OCI-LY3 (cell line): ENCODE results near the gene AHRR.
"Not testable (repeated sequence)": the region's sequence is repeated elsewhere in the genome, so short reads cannot be mapped to it uniquely, and the experiment has no call there.

Source experiments
- H2AFZ ChIP-seq: fragments of 200-600, 300-600 bp; shearing (Covaris generic); 2 replicates; pipeline ENCODE4 v1.6.0; 2014; ENCODE audit warnings: antibody characterized with exemption, low read depth, low read length
- H3K27ac ChIP-seq: fragments of 200-600, 300-600 bp; sonication (generic); 2 replicates; pipeline ENCODE4 v1.5.1; 2014; ENCODE audit warnings: mild to moderate bottlenecking, low read length, moderate library complexity, mixed read lengths
- H3K27me3 ChIP-seq: fragments of 200-600, 300-600 bp; sonication (generic); 2 replicates; pipeline ENCODE4 v1.6.1; 2014; ENCODE audit warnings: low read depth, low read length, mixed read lengths
- H3K36me3 ChIP-seq: fragments of 200-600, 300-600 bp; sonication (generic); replicated peaks from 2 replicates; pipeline ENCODE3; 2014; ENCODE audit warnings: low read depth, low read length, mixed read lengths
- H3K4me1 ChIP-seq: fragments of 300-600, 200-600 bp; sonication (generic); 2 replicates; pipeline ENCODE4 v1.6.1; 2014; ENCODE audit warnings: low read length, mixed read lengths
- H3K4me2 ChIP-seq: fragments of 200-600, 300-600 bp; sonication (generic); 2 replicates; pipeline ENCODE4 v1.6.1; 2014; ENCODE audit warnings: low read length, mixed read lengths
- H3K4me3 ChIP-seq: fragments of 300-600, 200-600 bp; sonication (generic); 2 replicates; pipeline ENCODE4 v1.5.1; 2014; ENCODE audit warnings: antibody characterized with exemption, mild to moderate bottlenecking, low read length, moderate library complexity
- H3K79me2 ChIP-seq: fragments of 300-600, 200-600 bp; shearing (Covaris generic); 2 replicates; pipeline ENCODE4 v1.6.1; 2014; ENCODE audit warnings: mild to moderate bottlenecking, low read length, mixed read lengths
- H3K9ac ChIP-seq: fragments of 300-600, 200-600 bp; shearing (Covaris generic); 2 replicates; pipeline ENCODE4 v1.6.0; 2014; ENCODE audit warnings: mild to moderate bottlenecking, low read length, moderate library complexity
- H3K9me3 ChIP-seq: fragments of 200-600, 300-600 bp; shearing (Covaris generic); 2 replicates; pipeline ENCODE4 v1.6.1; 2014; ENCODE audit warnings: low read length, mixed read lengths; ENCODE audit not compliant: insufficient read depth
- H4K20me1 ChIP-seq: fragments of 200-600, 300-600 bp; sonication (generic); 2 replicates; pipeline ENCODE4 v1.6.1; 2016; ENCODE audit warnings: low read length, mixed read lengths; ENCODE audit not compliant: insufficient read depth
- CTCF ChIP-seq: fragments of 200-600, 300-600 bp; sonication (generic); IDR thresholded peaks from 2 replicates; pipeline ENCODE4 v1.5.1; 2014; ENCODE audit warnings: antibody characterized with exemption, low read length, low read depth
- EZH2phosphoT487 ChIP-seq: fragments of 200-600 bp; shearing (Covaris generic); IDR thresholded peaks from 2 replicates; pipeline ENCODE4 v1.6.1; 2018; ENCODE audit warnings: antibody characterized with exemption, mixed run types, low read depth

The AHRR gene

GRCh38 chr5:321230-321725 lies at the start of gene AHRR:
Gene AHRR, plus strand, starts transcription at chr5:321714. Its CDS starts 22,189 bp downstream, at chr5:343903.
- Histone ChIP-seq H3K79me2 (no peaks in the 10 kb centered on the region), H3K4me3 (no peak within 1 kb of the TSS)

GRCh38 chr5:271828-272167 lies 49.7 kb upstream of the AHRR start:
- Histone ChIP-seq H3K4me3 (peak overlapping the region; percentile 87), H3K9ac (peak overlapping the region; percentile 71), H3K4me2 (peak overlapping the region; percentile 22; the same call in 1 of the 2 replicates), H3K79me2 (peaks cover 39% of the 10 kb centered on the region)
- not testable (repeated sequence) for H4K20me1 ChIP-seq, H3K4me1 ChIP-seq, H3K27ac ChIP-seq, H3K27me3 ChIP-seq, H3K9me3 ChIP-seq, H2AFZ ChIP-seq, H3K36me3 ChIP-seq

More at GRCh38 chr5:321230-321725, at the start of gene AHRR:
- Histone ChIP-seq H3K9ac (no peak within 1 kb of the TSS), H3K9me3 (no peaks in the 10 kb centered on the region), H3K4me1 (peaks cover 10% of the 10 kb centered on the region), H3K27me3 (no peaks in the 10 kb centered on the region), H3K27ac (no peak within 1 kb of the TSS), H3K36me3 (no peaks in the 10 kb centered on the region), H3K4me2 (no peak within 1 kb of the TSS), H4K20me1 (no peaks in the 10 kb centered on the region), H2AFZ (no peak within 1 kb of the TSS)
- no peak for TF ChIP-seq EZH2phosphoT487
- no peak for TF ChIP-seq CTCF

- H3K27ac ChIP-seq, H3K9ac ChIP-seq, H3K4me2 ChIP-seq, H3K36me3 ChIP-seq, H2AFZ ChIP-seq, H3K4me1 ChIP-seq, H3K27me3 ChIP-seq, H3K4me3 ChIP-seq, H3K9me3 ChIP-seq, H4K20me1 ChIP-seq: not testable (repeated sequence)
- H3K79me2 ChIP-seq = peaks cover 39% of the 10 kb centered on the region
Measured at GRCh38 chr5:273091-273490, 48.4 kb upstream of the AHRR start.

GRCh38 chr5:273491-273890 lies 48.0 kb upstream of the AHRR start:
- not testable (repeated sequence) for H3K36me3 ChIP-seq, H3K4me3 ChIP-seq, H3K27me3 ChIP-seq, H3K9me3 ChIP-seq, H3K9ac ChIP-seq, H4K20me1 ChIP-seq, H3K4me1 ChIP-seq, H2AFZ ChIP-seq, H3K27ac ChIP-seq, H3K4me2 ChIP-seq
- H3K79me2 ChIP-seq = peaks cover 39% of the 10 kb centered on the region

- H3K4me1 ChIP-seq, H3K36me3 ChIP-seq, H3K4me3 ChIP-seq, H3K9ac ChIP-seq, H3K9me3 ChIP-seq, H4K20me1 ChIP-seq, H2AFZ ChIP-seq, H3K27me3 ChIP-seq, H3K4me2 ChIP-seq, H3K27ac ChIP-seq: not testable (repeated sequence)
- peaks cover 39% of the 10 kb centered on the region for H3K79me2 ChIP-seq
Measured at GRCh38 chr5:274346-274745, 47.2 kb upstream of the AHRR start.

GRCh38 chr5:278646-279045 lies 42.9 kb upstream of the AHRR start:
- H4K20me1 ChIP-seq = peaks cover 8% of the 10 kb centered on the region; the same call in 1 of the 2 replicates
- H3K4me1 ChIP-seq = no peaks in the 10 kb centered on the region
- no peak for TF ChIP-seq CTCF
- H3K4me2 ChIP-seq = no peak overlapping the region
- no peak overlapping the region for H2AFZ ChIP-seq
- peaks cover 37% of the 10 kb centered on the region for H3K79me2 ChIP-seq
- no peaks in the 10 kb centered on the region for H3K36me3 ChIP-seq
- H3K27me3 ChIP-seq = no peaks in the 10 kb centered on the region
- H3K4me3 ChIP-seq = no peak overlapping the region
- H3K9me3 ChIP-seq = no peaks in the 10 kb centered on the region
- H3K27ac ChIP-seq = no peak overlapping the region
- H3K9ac ChIP-seq = no peak overlapping the region

- H3K9me3 ChIP-seq, H3K9ac ChIP-seq, H3K4me1 ChIP-seq, H3K4me3 ChIP-seq, H2AFZ ChIP-seq, H3K36me3 ChIP-seq, H3K27ac ChIP-seq, H3K4me2 ChIP-seq, H3K27me3 ChIP-seq: not testable (repeated sequence)
- H3K79me2 ChIP-seq = peaks cover 37% of the 10 kb centered on the region
- peaks cover 12% of the 10 kb centered on the region; the same call in 1 of the 2 replicates for H4K20me1 ChIP-seq
Measured at GRCh38 chr5:279051-279665, 42.4 kb upstream of the AHRR start.
